SKM-1 treated with dmso at 0.1 percent for 144 hours (cell line): ENCODE results near the gene ZNF423.

ENCODE experiments used
- DNase-seq: peaks from one replicate; lab custom pipeline; 2025; ENCODE audit not compliant: unreplicated experiment; lab: John Stamatoyannopoulos, UW

ZNF423 gene

DNA sequence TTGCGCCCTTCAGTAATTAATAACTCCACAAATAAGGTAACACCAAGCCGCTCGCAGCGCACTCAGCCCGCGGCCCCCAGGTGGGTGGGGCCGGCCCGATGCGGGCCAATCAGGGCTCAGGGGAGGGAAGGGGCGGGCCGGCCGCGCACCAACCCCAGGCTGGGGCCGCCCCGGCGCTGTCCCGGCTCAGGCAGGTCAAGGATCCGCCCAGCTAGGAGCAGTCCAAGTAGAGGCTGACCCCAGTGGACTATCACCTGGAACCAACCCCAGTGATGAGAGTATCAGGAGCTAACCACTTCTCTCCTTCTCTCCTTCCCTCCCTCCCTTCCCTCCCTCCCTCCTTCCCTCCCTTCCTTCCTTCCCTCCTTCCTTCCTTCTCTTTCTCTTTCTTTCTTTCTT is 371.5 kb downstream of the ZNF423 start:
- no peak for DNase-seq

DNA sequence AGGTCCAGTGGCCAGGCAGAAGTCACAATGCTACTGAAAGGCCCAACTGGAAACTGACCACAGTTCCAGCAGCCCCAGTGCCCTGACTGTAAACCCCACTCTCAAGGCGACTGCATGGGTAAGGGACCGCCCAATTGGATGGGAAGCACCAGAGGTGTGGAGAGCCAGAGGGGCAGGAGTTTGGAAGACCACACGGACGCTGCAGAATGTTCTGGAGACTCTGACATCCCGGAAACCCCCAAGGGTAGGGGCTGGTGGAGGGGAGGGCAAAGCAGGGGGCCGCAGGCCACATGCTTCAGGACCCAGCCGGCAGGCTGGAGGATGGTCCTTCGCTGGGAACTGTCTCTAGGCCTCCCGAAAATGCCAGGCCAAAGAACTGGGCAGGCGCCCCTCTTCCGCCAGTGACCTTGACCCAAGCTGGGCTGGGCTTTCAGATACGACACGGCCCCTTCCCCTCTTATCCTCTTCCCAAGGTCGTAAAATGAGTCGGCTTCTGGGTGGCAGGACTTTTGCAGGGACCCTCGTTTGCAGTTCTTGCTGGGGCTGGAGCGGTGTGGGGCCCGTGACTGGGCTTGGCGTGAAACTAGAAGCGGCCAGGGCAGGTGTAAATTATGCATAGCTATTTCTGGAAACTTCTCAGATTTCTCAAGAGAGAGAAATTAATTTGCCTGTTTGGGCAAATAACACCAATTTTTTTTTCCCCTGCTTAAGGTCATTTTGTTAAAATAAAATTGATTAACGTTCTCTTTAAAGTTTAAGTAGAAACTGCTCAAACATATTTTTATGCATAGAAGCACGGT is 372.1 kb downstream of the ZNF423 start:
- no peak for DNase-seq

DNA sequence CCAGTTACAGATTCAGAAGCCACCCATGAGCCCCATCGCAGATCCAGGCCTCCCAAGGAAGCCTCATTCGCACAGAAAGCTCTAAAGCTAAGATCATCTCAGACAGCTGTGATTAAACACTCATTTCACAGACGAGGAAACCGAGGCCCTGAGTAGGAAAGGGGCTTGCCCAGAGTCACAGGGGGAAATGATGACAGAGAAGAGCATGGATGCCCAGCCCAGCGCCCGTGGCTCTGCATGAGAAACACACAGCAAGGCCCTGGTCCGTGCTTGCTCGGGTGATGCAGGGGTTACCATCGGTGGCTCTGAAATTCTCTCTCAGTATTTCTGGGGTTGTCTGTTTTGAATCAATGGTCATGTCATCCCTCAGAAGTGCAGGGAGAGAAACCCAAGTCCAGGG is 372.7 kb downstream of the ZNF423 start:
- DNase-seq = no peak

DNA sequence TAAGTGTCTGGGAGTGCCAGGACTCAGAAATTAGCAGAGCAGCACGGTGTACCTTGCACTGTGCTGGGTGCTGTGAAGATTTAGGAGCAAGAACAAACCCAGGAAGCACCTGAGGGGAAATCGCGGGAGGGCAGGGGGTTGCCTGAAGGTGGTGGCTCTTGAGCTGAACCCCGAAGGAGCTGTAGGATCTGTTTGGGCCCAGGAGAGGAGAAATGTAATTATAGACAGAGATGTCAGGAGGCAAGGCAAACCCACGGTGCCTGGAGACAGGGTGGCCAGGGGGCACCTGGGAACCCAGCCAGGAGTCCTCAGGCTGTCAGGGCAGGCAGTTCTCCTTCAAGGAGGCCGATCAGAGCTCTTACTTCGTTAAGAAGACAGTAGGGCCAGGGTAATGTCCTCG is 373.2 kb downstream of the ZNF423 start:
- no peak for DNase-seq

DNA sequence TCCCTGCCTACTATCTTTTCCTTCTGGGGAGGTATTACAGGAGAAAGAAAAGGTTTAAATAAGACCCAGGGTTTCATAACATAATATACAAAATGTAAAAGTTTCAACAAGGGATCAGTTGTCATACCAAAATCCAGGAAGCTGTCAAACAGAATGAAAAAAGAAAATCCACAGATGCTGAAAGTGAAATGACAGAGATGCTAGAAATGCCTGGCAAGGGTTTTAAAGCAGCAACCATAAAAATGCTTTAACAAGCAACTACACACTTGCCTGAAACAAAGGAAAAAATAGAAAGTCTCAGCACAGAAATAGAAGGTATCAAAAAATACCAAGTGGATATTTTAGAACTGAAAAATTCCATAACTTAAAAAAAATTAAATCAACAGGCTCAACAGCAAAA is 377.3 kb downstream of the ZNF423 start:
- DNase-seq = no peak

DNA sequence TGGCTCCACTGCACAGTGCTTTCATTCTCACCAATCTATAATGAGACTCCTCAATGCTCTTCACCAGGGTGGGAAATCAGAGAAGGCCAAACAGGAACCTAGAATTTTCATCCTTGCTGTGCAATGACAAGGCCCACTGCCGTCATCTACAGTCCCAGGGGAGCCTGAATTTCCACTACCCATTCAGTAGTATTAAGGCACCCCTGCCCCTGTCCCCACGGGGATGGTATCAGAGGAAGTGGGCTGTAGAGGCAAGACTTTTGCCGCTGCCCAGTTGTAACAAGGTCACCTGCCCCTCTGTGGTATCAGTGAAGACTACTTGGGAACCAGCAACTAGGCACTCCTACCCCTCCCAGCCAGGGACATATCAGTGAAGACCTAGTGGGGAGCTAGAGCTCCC is 377.8 kb downstream of the ZNF423 start:
- DNase-seq = no peak

DNA sequence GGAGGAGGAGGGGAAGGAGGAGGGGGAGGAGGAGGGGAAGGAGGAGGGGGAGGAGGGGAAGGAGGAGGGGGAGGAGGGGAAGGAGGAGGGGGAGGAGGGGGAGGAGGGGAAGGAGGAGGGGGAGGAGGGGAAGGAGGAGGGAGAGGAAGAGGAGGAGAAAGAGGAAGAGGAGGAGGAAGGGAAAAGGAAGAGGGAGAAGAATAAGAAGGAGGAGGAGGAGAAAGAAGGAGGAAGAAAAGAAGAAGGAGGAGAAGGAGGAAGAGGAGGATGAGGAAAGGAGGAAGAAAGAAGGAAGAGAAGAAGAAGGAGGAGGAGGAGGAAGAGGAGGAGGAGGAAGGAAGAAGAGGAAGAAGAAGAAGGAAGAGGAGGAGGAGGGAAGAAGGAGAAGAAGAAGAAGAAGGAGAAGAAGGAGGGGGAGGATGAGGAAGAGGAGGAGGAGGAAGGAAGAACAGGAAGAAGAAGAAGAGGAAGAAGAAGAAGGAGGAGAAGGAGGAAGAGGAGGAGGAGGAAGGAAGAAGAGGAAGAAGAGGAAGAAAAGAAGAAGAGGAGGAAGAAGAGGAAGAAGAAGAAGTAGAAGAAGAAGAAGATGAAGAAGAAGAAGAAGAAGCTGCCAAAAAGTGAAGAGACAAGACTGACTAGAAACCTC is 378.5 kb downstream of the ZNF423 start:
- no peak for DNase-seq

DNA sequence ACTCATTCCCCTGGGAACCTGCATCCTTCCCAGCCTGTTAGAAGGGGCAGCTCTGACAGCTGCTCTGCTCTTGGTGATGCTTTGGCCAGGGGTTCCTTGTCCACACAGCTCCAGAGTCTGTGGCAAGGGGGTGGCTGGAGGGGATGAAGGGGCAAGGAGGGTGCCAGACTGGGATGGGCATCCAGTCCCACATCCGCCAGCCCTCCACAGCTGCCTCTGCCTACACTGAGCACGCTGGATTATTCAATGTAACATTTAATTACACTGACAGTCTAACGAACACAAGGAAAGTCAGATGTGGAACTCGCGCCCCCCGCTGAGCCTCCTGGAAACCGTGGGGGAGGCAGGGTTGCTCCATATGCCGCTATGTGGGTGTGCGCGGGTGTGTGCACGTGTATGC is 381.2 kb downstream of the ZNF423 start:
- no peak for DNase-seq

DNA sequence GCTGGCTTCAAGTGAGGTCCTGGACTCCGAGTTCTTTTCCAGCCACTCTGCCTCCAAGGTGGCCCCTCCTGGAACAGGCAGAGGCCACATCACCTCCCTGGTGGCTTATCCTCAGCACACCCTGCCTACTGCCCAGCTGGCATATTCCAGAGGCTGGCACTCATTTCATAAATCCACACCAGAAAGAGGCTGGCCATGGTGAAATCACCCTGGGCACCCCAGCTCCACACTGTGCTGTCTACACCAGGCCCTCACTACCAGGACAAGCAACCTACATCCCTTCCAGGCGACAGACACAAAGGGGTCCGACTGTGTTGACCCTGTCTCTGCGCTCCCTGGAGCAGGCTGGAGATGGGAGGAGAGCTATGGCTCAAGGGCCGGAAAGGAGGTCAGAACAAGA is 382.1 kb downstream of the ZNF423 start:
- no peak for DNase-seq

DNA sequence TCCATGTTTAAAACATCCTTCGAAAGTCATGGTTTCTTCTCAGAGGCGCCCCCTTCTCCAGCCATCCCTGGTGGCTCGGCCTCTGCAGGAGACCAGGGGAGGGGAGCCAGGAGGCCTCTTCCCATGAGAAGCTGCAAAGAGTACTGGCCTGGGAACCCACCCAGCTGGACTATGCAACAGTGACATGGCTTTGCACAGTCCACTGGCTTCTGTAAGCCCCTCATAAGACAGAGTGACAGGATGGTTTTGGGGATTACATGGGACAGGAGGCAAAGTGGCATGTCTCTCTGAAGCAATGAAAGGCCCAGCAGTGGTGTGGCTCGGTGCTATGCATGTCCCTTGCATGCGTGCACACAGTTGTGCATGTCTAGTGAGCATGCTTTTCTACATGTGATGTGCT is 382.8 kb downstream of the ZNF423 start:
- no peak for DNase-seq

DNA sequence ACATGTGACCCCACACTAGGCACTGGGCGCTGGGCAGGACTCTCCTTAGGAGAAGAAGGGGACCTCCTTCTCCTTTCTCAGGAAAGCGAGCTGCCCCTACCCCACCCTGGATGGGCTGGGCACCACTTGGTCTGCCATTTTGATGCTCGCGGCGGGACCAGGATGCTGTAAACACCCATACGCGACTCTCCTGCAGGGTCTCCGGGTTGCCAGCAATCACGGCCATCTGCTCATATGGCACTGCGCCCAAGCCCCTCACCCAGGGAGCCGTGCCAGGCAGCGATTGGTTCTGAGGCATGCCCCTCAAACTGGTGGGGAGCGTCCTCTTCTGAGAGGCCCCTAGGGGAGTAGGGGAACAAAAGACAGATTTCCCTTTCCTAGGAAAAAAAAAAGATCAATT is 383.3 kb downstream of the ZNF423 start:
- no peak for DNase-seq

DNA sequence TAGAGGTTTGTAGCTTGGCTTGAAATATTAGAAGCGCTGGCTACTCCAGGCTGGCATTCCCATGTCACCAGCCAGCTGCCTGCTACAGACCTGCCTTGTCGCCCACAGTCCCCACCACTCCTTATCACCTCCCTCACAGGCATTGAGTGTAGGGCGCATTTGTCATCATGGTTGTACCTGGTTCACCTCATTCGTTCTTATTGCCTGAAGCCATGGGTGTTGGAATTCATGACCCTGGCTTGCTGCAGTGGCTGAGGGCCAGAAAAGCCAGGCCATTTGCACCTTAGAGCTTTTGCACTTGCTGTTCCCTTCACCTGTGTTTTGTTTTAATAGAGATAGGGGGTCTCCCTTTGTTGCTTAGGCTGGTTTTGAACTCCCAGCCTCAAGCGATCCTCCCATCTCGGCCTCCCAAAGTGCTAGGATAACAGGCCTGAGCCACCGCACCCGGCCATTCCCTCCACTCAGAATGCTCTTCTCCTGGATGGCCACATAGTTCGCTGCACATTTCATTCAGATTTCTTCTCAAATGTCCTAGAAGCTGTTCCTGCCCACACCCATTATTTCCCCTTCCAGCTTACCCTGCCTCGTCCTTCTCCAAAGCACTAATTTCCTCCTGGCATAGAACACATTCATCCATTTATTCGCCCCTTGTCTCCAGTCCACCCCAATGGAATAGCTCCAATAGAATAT is 384.7 kb downstream of the ZNF423 start:
- no peak for DNase-seq

DNA sequence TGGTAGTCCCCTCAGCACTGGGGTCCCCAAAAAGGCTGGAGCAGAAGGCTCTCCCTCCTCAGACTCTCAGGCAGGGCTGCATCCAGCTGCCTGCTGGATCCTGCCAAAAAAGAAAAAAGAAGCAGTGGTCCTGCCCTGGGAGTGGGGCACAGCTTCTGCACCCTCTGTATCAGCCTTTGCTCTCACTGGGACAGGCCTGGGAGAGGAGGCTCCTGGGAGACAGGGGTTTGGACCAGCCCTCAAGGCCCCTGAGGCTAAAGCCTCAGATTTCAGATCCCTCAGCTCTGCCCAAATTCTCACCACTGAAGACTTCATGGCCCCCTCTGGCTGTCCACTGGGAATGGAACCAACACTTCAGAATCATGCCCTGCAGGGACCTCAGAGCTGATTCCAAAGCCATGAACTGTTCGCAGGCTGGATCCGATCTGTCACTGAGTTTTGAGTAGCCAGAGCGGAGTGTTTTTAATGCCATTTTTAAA is 385.4 kb downstream of the ZNF423 start:
- DNase-seq = no peak

DNA sequence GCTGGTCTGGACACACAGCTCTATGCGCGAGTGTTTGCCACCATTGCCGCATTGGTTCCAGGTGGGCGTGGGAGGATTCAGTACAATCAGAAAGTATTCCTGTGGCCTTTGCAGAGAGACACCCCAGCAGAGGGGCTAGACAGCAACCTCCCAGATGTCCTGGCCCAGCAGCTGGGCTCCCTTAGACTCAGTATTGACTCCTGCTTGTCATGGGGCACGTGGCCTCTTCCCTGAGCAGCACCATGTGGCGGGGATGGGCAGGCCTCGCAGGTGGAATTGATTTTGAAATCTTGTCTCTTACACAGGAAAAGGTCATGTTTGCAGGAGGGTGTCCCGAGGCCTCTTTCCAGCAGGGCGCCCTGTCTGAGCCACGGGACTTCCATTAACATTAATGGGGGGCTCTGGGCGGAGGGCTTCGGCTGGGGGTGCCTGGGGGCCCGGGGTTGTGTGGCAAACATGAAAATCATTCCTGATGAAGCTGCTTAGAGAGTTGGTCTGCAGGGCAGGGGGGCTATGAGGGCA is 385.9 kb downstream of the ZNF423 start:
- DNase-seq = no peak

DNA sequence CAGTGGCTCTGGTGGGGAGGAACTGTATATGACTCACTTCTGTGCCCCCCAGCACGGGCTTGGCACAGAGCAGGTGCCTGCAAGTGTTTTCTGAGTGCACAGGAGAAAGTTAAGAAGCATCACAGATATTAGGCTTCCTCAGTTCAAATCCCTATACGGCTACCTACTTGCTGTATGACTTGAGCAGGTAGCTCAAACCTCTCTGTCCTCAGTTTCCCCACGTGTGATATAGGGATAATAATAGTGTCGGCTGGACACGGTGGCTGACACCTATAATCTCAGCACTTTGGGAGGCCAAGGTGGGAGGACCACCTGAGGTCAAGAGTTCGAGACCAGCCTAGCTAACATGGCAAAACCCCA is 386.6 kb downstream of the ZNF423 start:
- DNase-seq = no peak

DNA sequence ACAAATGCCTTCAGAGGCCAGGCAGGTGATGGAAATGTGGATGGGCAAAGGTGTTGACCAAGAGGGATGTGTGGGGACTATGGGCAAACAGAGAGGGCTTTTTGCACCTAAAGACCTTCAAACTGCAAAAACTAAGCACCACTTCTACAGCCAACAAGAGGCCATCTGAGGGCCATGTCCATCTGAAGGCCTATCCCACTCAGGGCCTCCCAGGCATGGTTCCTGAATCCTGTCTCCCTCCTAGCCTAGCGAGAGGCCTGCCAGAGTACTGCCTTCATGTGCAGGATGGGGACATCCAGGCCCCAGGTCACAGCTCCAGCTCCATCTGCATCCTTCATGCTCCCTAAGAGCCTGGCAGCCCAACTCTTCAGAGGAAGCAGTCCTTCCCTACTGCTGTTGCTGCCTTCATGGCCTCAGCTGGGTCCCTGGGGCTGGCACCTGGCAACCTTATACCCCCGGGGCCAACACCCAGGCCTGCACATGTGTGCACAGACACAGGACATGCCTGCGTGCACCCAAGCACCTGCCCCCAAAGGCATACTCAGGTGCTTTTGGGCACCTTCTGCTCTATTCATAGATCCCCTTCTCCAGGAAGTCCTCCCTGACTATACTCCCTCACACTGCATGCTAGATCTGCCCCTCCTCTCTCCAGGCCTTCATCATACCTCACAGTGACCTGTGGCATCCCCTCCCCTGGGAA is 387.2 kb downstream of the ZNF423 start:
- DNase-seq = no peak

DNA sequence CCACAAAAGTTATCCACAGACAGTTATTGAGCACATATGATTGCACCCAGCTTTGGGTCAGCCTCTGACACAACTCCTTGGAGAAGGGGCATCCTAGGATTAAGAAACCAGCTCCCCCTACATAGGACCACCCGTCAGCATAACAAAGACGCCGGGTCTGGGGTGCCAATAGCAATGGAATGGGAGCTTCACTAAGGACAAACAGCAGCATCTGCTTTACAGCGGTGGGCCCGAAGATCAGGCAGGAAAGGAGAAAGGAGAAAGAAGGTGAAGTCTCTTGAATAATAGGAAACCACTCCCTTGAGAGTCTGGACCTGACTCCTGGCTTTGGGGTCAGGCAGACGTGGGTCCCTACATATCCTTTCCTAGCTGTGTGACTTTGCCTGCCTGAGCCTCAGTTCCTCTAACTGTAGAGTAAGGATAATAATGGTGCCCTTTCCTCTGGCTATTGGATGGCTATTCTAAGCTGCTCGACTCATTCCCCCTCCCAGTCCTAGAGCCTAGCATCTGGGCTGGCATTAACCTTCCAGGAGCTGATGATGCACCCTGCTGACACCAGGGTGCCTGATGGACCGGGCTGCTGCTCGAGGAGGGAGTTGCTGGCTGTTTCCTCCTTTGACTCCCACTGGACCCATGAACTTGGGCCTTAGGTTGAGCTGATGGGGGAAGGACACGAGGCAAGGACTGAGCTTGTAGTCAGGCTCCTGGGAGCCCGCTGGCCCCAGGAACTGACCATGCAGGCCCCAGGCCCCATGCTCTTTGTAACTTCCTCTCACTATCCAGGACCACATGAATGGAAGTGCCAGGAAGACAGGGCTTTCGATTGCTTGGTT is 388.2 kb downstream of the ZNF423 start:
- DNase-seq = no peak

DNA sequence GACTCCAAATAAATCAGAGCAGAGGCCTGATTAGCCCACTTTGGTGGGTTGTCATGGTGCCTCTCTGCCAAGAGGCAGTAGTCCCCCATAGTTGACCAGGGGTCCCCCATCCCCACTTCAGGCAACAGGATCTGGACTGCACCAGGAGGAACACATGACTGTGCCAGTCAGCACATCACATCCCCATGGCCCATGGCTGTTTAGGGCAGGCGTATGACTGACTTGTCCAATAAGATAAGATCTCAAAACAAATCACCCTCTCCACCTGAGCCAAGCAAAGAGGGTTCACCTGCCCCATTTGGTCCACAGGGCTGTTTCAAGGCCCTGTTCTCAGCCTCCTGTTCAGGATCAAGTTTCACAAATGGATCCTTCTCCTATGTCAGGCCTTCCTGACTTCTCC is 389.0 kb downstream of the ZNF423 start:
- no peak for DNase-seq

DNA sequence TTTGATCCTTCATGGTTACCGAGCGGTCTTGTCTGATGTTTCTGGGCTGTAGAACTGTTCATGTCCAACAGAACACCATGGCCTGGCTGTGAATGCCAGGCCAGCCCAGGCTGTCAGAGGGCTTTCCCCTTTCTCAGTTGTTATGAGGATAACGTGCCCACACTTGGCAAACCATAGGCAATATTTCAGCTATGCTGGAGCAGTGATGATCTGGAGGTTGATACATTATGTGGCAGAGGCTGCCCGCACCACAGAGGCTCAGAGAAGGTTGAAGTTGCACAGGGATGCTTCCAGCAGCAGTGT is 389.4 kb downstream of the ZNF423 start:
- DNase-seq = no peak

DNA sequence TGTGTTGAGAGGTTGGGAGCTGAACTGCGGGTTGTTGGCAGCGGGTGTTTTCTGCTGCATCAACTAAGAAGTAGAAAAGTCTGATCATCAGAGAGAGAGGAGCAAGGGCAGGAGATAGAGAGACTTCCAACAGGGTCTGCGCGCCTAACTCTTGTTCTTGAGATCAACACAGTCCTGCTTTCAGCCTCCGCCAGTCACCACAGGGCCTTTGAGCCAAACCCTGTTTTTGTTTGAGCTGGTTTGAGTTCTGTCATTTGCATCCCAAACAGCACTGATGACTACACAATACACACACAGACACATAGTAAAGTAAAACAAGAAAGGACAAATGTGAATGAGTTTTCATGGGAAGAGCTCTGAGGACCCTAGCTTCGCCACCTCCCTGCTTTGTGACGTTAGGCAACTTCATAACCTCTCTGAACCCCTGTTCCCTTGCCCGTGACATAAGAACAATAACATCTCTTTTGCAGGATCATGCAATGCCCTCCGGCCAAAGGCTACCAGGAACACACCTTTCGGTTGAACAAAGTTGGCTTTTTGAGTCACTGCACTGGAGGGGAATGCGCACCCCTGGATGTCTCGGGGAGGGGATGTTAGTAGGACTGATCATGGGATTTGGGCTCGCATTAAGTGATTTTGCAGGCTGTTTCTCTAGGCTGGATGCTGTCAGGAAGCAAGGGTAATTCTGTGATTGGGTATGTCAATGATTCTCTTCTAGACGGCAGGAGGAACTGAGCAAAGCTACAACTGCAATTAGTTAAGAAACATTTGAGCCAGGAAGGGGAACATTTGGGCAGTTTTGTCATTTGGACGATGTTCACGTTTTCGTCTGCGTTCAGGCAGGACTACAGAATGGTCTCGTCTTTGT is 390.0 kb downstream of the ZNF423 start:
- DNase-seq = no peak
